ENCODE measurements around the gene APP.
A peak's percentile ranks its signal among the peaks of the same experiment; 100 is the strongest.
"Not testable (repeated sequence)": the region's sequence is repeated elsewhere in the genome, so short reads cannot be mapped to it uniquely, and the experiment has no call there.

Gene APP

DNA sequence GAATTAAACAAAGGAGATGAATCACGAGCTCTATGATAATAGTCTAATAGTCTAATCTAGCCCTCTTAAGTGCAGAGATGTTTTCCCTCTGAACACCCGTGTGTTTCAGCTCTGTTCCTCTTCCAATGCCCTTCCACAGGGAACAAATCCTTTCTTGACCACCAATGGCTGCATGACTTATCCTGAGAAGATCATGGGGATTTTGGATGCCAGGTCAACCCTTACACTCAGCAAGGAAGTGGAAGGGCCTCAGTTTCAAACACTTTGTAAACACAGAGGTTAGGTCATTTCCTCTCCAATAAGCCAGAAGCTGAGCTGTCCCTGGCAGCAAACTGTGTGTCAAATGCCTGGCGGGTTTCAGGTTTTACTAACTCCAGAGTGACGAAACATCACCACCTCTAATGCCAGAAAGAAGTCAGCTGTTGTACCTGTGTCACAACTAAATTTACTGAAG, 235.8 kb downstream of the APP start:
- 0 out of 2 replicates have a peak, but pooled peaks have one; percentile 22 for TF ChIP-seq JUND (IDR thresholded peaks at IDR 0.05; ENCODE audit: low read depth)
- peak; percentile 45 to 89 for DNase-seq (ENCODE audit: low read depth in 1 of 2, low spot score in 1 of 2)
- in situ Hi-C loops (cut with HindIII; ENCODE audit: low pct_unique_long_range_greater_than_20kb, low sequenced_read_pairs): no loop called here

DNA sequence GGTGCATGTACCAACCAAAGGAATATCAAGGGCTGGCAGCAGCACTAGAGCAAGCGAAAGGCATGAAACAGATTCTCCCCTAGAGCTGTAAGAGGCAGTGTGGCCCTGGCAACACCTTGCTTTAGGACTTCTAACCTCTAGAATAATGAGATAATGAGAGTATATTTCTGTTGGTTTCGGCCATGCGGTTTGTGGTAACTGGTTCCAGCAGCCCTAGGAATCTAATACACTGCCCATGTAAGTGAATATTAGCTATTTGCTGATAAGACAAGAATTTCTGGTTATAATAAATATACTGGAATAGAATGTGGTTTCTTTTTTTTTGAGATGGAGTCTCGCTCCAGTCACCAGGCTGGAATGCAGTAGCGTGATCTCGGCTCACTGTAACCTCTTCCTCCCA, 236.4 kb downstream of the APP start:
- TF ChIP-seq JUND (IDR thresholded peaks at IDR 0.05; ENCODE audit: low read depth): no peak
- in situ Hi-C loops (cut with HindIII; ENCODE audit: low pct_unique_long_range_greater_than_20kb, low sequenced_read_pairs): no loop called here
- DNase-seq (ENCODE audit: low read depth in 1 of 2, low spot score in 1 of 2): no peak

DNA sequence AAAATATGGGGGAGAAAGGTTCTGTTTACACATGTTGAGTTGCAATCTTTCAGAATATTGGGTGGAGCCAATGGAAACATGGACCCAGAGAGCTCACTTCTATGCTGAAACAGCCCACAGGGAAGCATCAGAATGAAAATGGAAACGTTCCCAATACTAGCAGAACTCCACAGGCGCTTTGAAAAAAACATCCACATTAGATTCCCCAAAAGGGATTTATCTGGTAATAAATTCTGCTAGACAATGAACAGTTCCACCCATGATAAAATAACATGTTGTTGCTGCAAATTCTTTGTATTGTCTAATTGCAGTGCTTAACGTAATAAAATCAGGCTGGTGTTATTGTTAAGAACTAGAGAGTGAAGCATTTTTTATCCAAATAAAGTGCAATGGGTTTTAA, 238.8 kb downstream of the APP start:
- in situ Hi-C loops (cut with HindIII; ENCODE audit: low pct_unique_long_range_greater_than_20kb, low sequenced_read_pairs): no loop called here
- no peak for TF ChIP-seq JUND (IDR thresholded peaks at IDR 0.05; ENCODE audit: low read depth)
- no peak for DNase-seq (ENCODE audit: low read depth in 1 of 2, low spot score in 1 of 2)

DNA sequence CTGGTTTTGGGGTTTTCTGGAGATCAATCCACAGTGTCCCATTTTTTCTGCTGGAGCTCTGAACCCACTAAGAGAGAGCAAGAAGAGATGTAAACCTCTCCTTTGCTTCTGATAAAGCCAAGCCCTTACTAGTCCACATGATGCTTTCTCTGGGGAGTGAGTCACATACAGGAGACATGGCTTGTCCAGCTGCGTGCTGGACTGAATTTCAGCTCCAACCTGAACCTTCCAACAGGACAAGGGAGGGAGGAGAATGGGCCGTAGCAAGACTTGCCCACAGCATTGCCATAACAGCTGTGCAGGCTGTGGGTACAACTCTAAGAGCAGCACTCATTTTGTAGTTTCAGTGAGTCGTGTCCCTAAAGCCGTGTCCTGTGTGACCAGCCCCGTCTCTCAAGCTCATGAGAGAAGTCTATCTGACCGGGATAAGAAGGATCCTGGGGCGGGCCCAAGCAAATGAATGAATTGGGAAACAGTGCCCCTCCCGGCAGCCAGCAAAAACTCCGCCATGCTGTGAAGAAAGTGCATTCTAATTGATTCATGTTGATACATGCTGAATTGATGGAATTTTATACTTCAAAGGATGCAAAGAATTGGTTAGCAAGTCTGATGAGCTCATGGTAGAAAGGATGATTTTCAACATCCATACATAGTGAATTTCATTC, 240.6 kb downstream of the APP start:
- in situ Hi-C loops (cut with HindIII; ENCODE audit: low pct_unique_long_range_greater_than_20kb, low sequenced_read_pairs): no loop called here
- TF ChIP-seq JUND (IDR thresholded peaks at IDR 0.05; ENCODE audit: low read depth): no peak
- DNase-seq (ENCODE audit: low read depth in 1 of 2, low spot score in 1 of 2): no peak

DNA sequence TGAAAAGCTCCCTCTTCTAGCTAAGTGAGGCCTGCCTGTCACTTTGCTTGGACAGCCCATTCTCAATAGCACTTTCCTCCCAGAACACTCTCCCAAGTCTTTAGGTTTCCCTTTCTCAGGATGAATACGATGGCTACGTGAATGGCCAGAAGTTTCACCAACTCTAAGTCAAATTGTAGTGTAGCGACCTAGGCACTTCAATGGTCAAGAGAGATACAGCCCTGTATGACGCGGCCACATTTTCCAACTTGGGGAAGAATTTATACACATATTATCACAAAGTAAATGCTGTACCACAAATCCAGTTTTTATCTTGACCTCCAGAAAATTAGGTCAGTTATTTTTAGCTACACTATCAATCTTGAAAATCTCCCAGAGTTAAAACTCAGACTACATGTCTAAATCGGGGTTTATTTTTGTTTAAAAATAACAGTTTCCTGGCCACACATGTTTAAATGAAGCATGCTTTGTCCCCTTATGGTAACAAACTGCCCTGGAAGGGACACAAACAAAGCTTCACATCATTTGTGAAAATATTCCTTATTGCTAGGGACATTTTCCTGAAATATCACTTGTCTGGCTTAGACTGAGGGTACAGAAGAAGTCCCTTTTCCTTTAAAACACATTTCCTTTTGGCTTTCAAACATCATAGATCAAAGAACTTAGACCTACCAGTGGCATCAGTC, 243.2 kb downstream of the APP start:
- DNase-seq (ENCODE audit: low read depth in 1 of 2, low spot score in 1 of 2): no peak
- no peak for TF ChIP-seq JUND (IDR thresholded peaks at IDR 0.05; ENCODE audit: low read depth)
- in situ Hi-C loops (cut with HindIII; ENCODE audit: low pct_unique_long_range_greater_than_20kb, low sequenced_read_pairs): no loop called here

DNA sequence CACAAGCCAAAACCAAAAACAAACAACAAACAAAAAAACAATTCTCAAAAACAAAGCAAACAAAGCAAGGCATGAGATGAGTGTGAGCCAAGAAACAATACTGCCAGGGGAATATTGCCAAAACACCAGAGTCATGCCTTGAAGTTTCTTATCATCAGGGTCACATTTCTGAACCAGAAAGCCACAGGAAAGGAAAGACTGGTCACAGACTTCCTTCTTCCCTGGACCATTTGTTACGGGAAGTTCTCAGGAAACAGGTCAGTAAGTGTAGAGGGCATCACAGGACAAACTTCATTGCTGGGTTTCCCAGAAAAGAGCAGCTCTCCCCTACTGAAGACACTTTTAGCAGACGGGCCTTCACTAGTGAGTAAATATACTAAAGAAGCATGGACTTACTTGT, 244.6 kb downstream of the APP start:
- in situ Hi-C loops (cut with HindIII; ENCODE audit: low pct_unique_long_range_greater_than_20kb, low sequenced_read_pairs): no loop called here
- TF ChIP-seq JUND (IDR thresholded peaks at IDR 0.05; ENCODE audit: low read depth): no peak
- DNase-seq (ENCODE audit: low read depth in 1 of 2, low spot score in 1 of 2): peak in 1 of 2 experiments; percentile 19

DNA sequence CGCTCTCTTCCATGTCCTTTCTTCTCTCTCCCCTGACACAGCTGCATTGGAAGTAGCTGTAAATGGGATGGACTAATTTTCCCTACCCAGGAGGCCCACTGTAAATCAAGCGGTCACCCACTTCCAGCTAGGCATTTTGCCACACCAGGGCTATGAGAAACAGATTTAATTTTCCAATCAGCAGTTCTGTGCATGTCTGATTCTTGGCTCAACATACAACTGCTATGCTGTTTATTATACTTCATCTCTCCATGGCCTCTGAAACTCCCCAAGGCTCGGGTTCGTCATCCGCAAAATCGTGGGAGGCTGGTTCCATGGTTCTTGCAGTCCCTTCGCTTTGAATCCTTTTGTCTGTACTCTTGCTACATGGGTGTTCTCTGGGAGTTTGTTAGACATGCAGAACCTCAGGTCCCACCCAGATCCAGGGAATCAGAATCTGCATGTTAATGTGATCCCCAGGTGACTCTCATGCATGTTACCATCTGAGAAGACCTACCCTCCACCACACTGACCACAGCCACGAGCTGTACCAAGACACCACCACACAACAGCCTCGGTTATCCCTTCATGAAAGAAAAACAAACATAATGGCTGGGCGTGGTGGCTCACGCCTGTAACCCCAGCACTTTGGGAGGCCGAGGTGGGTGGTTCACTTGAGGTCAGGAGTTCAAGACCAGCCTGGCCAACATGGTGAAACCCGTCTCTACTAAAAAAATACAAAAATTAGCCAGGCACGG, 245.3 kb downstream of the APP start:
- no peak for TF ChIP-seq JUND (IDR thresholded peaks at IDR 0.05; ENCODE audit: low read depth)
- DNase-seq (ENCODE audit: low read depth in 1 of 2, low spot score in 1 of 2): no peak
- in situ Hi-C loops (cut with HindIII; ENCODE audit: low pct_unique_long_range_greater_than_20kb, low sequenced_read_pairs): no loop called here

DNA sequence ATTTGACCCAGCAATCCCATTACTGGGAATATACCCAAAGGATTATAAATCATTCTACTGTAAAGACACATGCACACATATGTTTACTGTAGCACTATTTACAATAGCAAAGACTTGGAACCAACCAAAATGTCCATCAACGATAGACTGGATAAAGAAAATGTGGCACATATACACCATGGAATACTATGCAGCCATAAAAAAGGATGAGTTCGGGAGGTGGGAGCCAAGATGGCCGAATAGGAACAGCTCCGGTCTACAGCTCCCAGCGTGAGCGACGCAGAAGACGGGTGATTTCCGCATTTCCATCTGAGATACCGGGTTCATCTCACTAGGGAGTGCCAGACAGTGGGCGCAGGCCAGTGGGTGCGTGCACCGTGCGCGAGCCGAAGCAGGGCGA, 252.4 kb downstream of the APP start:
- in situ Hi-C loops (cut with HindIII; ENCODE audit: low pct_unique_long_range_greater_than_20kb, low sequenced_read_pairs); DNase-seq (ENCODE audit: low read depth in 1 of 2, low spot score in 1 of 2): not testable (repeated sequence)

DNA sequence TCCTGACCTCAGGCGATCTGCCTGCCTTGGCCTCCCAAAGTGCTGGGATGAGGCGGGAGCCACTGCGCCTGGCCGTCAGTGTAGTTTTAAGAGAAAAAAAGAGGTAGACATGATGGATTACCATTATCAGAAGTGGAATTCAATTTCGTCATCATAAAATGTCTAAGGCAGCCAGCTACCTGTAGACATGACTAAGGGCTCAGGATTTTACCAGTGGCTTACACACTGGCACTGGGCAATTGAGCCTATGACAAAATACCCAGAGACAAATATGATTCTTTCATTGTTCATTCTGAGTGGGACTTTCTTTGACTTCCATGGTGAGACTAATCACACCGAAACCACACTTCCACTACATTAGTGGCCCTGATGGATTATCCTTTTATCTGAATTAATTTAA, 254.3 kb downstream of the APP start:
- no peak for DNase-seq (ENCODE audit: low read depth in 1 of 2, low spot score in 1 of 2)
- in situ Hi-C loops (cut with HindIII; ENCODE audit: low pct_unique_long_range_greater_than_20kb, low sequenced_read_pairs): no loop called here

DNA sequence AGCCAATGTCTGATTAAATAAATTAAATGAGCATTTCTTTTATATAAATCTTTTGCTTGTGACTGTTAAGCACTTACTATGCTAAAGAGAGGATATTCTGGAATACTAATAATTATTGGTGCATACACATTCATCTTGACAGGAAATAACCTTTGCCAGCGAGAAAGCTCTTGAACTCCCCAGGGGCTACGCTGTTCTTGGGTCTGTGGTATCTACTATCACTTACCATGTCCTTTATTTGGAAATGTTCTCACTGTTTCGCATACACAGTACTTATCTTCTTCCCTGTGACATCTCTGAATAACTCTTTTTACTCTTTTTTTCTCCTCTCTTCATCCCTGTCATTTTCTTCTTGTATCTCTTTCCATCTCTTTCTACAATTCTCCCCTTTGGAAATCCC, 257.1 kb downstream of the APP start:
- no peak for DNase-seq (ENCODE audit: low read depth in 1 of 2, low spot score in 1 of 2)
- in situ Hi-C loops (cut with HindIII; ENCODE audit: low pct_unique_long_range_greater_than_20kb, low sequenced_read_pairs): no loop called here
- no peak for TF ChIP-seq JUND (IDR thresholded peaks at IDR 0.05; ENCODE audit: low read depth)

More for the DNA sequence above, 254.3 kb downstream of the APP start:
- TF ChIP-seq JUND (IDR thresholded peaks at IDR 0.05; ENCODE audit: low read depth): no peak

DNA sequence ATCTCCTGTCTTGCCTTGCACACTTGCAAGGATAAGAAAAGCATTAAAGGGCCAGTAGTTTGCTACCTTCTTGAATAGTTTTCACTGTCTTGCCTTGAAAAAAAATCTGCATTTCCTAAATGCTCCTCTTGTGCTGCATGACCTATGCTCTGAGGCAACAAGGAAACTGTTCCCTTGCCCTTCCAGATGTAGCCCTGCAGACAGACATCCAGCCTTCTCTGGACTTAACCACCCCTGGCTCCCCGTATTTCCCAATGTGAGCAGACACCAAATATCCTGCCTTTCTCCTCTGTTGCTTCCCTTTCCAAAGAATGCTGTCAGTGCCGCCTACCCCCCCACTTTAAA, 258.2 kb downstream of the APP start:
- in situ Hi-C loops (cut with HindIII; ENCODE audit: low pct_unique_long_range_greater_than_20kb, low sequenced_read_pairs): no loop called here
- no peak for TF ChIP-seq JUND (IDR thresholded peaks at IDR 0.05; ENCODE audit: low read depth)
- DNase-seq (ENCODE audit: low read depth in 1 of 2, low spot score in 1 of 2): no peak

DNA sequence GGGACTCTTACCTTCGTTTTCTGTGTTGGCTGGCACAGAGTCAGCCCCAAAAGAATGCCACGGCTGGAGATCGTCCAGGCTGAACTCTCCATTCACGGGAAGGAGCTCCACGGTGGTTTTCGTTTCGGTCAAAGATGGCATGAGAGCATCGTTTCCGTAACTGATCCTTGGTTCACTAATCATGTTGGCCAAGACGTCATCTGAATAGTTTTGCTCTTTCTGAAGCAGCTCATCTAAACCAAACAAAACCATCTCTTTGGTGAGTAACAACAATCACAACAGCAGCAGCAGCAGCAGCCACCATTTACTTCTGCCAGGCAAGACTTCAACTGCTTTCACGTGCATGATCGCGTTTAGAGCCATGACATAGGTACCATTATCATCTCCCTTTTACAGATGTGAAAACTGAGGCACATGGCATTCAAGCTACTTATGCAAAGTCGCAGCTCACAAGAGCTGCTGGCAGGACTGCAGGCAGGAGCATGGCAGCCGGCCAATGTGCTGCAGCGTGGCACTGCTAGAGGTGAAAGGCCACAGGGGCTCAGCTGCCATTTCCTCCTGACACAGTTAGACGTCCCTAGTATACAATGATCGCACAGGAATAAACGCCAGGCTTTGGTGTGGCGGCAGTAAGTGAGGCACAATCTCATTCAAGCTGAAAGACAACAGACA, 258.7 kb downstream of the APP start:
- DNase-seq (ENCODE audit: low read depth in 1 of 2, low spot score in 1 of 2): no peak
- in situ Hi-C loops (cut with HindIII; ENCODE audit: low pct_unique_long_range_greater_than_20kb, low sequenced_read_pairs): no loop called here
- no peak for TF ChIP-seq JUND (IDR thresholded peaks at IDR 0.05; ENCODE audit: low read depth)

DNA sequence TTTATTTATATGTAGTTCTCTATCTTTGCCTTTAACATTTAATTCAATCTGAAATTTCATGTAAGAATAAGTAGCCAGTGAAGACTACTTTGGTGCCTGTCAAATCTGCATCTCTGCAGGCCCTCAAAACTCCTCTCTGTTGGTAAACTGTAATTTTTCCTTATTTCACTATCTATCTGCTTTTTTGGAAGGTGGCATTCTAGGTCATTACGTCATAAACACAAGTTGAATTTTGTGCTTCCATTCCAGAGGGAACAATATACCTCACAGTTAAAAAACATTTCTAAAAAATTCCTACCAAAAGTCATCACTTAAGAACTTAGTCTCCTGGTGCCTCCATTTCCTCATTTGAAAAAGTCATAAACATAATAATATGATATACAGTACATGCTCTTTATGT, 259.8 kb downstream of the APP start:
- no peak for DNase-seq (ENCODE audit: low read depth in 1 of 2, low spot score in 1 of 2)
- in situ Hi-C loops (cut with HindIII; ENCODE audit: low pct_unique_long_range_greater_than_20kb, low sequenced_read_pairs): no loop called here
- TF ChIP-seq JUND (IDR thresholded peaks at IDR 0.05; ENCODE audit: low read depth): no peak

Data from T47D (cell line).